ENCODE data around the gene CYP4B1.

CYP4B1 gene

GRCh38 chr1:46811053-46811452 is 12.2 kb downstream of the CYP4B1 start:
- TF ChIP-seq REST (IDR thresholded peaks at IDR 0.05; ENCODE audit: insufficient read depth in 1 of 2, low read depth in 2 of 2, low read length in 2 of 2): no peak
- no peak for TF ChIP-seq POLR2AphosphoS5 (IDR thresholded peaks at IDR 0.05; ENCODE audit: low read depth, low read length)
- TF ChIP-seq SIN3A (IDR thresholded peaks at IDR 0.05; ENCODE audit: borderline replicate concordance, insufficient read depth, low read length): no peak
- TF ChIP-seq FOXP2 (optimal IDR thresholded peaks at IDR 0.05; ENCODE audit: borderline replicate concordance, extremely low read depth, extremely low read length, insufficient read depth): no peak
- TF ChIP-seq TAF1 (IDR thresholded peaks at IDR 0.05; ENCODE audit: borderline replicate concordance, insufficient read depth, low read length): no peak

GRCh38 chr1:46812065-46812963 is 13.5 kb downstream of the CYP4B1 start:
- TF ChIP-seq POLR2AphosphoS5 (IDR thresholded peaks at IDR 0.05; ENCODE audit: low read depth, low read length) (no peak), SIN3A (IDR thresholded peaks at IDR 0.05; ENCODE audit: borderline replicate concordance, insufficient read depth, low read length) (no peak), REST (IDR thresholded peaks at IDR 0.05; ENCODE audit: insufficient read depth in 1 of 2, low read depth in 2 of 2, low read length in 2 of 2) (no peak), FOXP2 (optimal IDR thresholded peaks at IDR 0.05; ENCODE audit: borderline replicate concordance, extremely low read depth, extremely low read length, insufficient read depth) (no peak), TAF1 (IDR thresholded peaks at IDR 0.05; ENCODE audit: borderline replicate concordance, insufficient read depth, low read length) (no peak)

- TF ChIP-seq REST (IDR thresholded peaks at IDR 0.05; ENCODE audit: insufficient read depth in 1 of 2, low read depth in 2 of 2, low read length in 2 of 2) (no peak), FOXP2 (optimal IDR thresholded peaks at IDR 0.05; ENCODE audit: borderline replicate concordance, extremely low read depth, extremely low read length, insufficient read depth) (no peak), POLR2AphosphoS5 (IDR thresholded peaks at IDR 0.05; ENCODE audit: low read depth, low read length) (no peak), SIN3A (IDR thresholded peaks at IDR 0.05; ENCODE audit: borderline replicate concordance, insufficient read depth, low read length) (no peak), TAF1 (IDR thresholded peaks at IDR 0.05; ENCODE audit: borderline replicate concordance, insufficient read depth, low read length) (no peak)
These were observed 14.4 kb downstream of the CYP4B1 start for GRCh38 chr1:46812996-46813857.

GRCh38 chr1:46813858-46814396 is 15.1 kb downstream of the CYP4B1 start:
- no peak for TF ChIP-seq SIN3A (IDR thresholded peaks at IDR 0.05; ENCODE audit: borderline replicate concordance, insufficient read depth, low read length)
- TF ChIP-seq REST (IDR thresholded peaks at IDR 0.05; ENCODE audit: insufficient read depth in 1 of 2, low read depth in 2 of 2, low read length in 2 of 2): no peak
- TF ChIP-seq TAF1 (IDR thresholded peaks at IDR 0.05; ENCODE audit: borderline replicate concordance, insufficient read depth, low read length): no peak
- no peak for TF ChIP-seq FOXP2 (optimal IDR thresholded peaks at IDR 0.05; ENCODE audit: borderline replicate concordance, extremely low read depth, extremely low read length, insufficient read depth)
- TF ChIP-seq POLR2AphosphoS5 (IDR thresholded peaks at IDR 0.05; ENCODE audit: low read depth, low read length): no peak

Data from PFSK-1 (cell line).